Neural cell (in vitro differentiated cells): Measurements from ENCODE around the gene TXK.

Source experiments
- CTCF ChIP-seq: fragments of 450-650 bp; IDR thresholded peaks from 2 replicates; pipeline ENCODE4 v1.5.1; 2014; ENCODE audit warnings: antibody characterized with exemption, mild to moderate bottlenecking, moderate library complexity; ENCODE audit not compliant: poor library complexity, severe bottlenecking
- POLR2AphosphoS5 ChIP-seq: IDR thresholded peaks from 2 replicates; pipeline ENCODE4 v1.6.1; 2012

GRCh38 chr4:48082956-48083355 is 51.1 kb downstream of the TXK start:
- TF ChIP-seq POLR2AphosphoS5 (no peak), CTCF (no peak)
